Astrocyte of the cerebellum (primary cell): Measurements from ENCODE around the gene PTPN5.

ENCODE experiments used
- DNase-seq: peaks from one replicate; pipeline ENCODE4 v3.0.0-alpha.2; 2011; ENCODE audit warnings: low read depth
- H3K4me3 ChIP-seq: 2 replicates; pipeline ENCODE4 v1.5.1; 2011; ENCODE audit warnings: mild to moderate bottlenecking, low read depth, low read length, moderate library complexity
- in situ Hi-C: cut with HindIII; loops from 2 replicates; pipeline ENCODE4 v1.10.0; 2017; ENCODE audit warnings: low sequenced_read_pairs
- TF ChIP-seq, protein P1 (sequence below): IDR thresholded peaks from 2 replicates; pipeline ENCODE4 v1.5.1; 2012; ENCODE audit warnings: low read length, low read depth, moderate library complexity, mild to moderate bottlenecking; ENCODE audit errors: missing control alignments

Gene PTPN5

GRCh38 chr11:18769802-18770456, 21.7 kb downstream of the PTPN5 start:
- TF ChIP-seq, protein P1, sequence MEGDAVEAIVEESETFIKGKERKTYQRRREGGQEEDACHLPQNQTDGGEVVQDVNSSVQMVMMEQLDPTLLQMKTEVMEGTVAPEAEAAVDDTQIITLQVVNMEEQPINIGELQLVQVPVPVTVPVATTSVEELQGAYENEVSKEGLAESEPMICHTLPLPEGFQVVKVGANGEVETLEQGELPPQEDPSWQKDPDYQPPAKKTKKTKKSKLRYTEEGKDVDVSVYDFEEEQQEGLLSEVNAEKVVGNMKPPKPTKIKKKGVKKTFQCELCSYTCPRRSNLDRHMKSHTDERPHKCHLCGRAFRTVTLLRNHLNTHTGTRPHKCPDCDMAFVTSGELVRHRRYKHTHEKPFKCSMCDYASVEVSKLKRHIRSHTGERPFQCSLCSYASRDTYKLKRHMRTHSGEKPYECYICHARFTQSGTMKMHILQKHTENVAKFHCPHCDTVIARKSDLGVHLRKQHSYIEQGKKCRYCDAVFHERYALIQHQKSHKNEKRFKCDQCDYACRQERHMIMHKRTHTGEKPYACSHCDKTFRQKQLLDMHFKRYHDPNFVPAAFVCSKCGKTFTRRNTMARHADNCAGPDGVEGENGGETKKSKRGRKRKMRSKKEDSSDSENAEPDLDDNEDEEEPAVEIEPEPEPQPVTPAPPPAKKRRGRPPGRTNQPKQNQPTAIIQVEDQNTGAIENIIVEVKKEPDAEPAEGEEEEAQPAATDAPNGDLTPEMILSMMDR: no peak
- in situ Hi-C loops: no loop called here
- no peak for DNase-seq
- no peak overlapping the region for H3K4me3 ChIP-seq

DNA sequence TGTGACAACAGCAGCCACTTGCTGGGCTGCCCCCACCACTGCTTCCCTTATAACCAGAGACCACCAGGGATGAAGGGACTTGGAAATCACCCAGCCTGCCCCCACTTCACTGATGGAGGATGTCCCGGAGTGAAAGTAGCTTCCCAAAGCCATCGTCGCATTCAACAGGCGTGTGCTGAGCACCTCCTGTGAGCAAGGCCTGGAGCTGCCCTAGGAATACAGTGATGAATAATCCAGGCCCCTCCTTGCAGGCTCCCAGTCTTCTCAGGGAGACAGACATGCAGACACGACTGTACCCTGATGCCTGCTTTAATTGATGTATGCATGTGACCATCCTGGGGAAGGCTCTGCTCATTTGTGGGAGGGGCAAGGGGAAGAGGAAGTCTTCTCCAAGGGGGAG, 22.6 kb downstream of the PTPN5 start:
- no peak overlapping the region for H3K4me3 ChIP-seq
- no peak for DNase-seq
- in situ Hi-C loops: no loop called here
- TF ChIP-seq, protein P1: no peak

DNA sequence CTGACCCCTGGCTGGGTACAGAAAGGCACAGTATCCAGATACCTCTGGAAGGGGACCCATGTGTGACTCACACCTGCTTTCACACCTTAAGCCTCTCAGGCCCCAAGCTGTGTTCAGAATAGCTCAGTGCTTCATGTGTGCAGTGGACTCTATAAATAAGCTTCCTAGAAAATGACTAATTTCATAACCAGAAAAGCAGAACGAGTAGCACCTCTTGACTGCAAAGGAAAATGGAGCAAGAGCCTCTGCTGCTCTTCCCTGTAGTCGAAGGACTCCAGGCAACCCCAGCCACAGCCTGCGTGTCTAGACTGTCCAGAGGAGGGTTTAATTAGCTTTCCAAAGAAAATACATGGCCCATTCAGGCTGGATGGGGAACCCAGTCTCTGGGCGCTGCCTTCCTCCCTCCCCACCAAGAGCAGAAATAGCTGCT, 23.1 kb downstream of the PTPN5 start:
- in situ Hi-C loops: no loop called here
- no peak overlapping the region for H3K4me3 ChIP-seq
- TF ChIP-seq, protein P1: no peak
- DNase-seq: no peak

- H3K4me3 ChIP-seq: no peak overlapping the region
- TF ChIP-seq, protein P1: no peak
- in situ Hi-C loops: no loop called here
- DNase-seq: no peak
Observed at GRCh38 chr11:18766015-18766414, 25.6 kb downstream of the PTPN5 start.

GRCh38 chr11:18765554-18765953, 26.0 kb downstream of the PTPN5 start:
- H3K4me3 ChIP-seq: no peak overlapping the region
- TF ChIP-seq, protein P1: no peak
- DNase-seq: no peak
- in situ Hi-C loops: no loop called here

DNA sequence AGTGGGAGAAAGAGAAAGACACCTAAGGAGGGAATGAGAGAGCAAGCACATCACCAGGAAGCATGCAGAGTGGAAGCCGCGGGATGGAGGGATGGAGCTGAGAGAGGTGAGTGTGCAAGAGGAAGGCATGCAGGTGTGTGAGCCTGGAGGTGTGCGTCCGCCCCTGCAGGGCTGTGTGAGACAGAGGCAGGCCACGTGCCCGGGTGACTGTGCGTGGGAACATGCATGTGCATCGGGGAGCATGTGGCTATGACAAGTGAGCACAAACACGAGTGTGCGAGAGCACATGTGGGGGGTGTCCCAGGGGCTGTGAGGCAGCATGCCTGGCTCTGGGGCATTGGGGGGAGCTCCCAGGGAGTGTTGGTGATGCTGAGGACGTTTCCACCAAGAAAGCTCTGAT, 29.9 kb downstream of the PTPN5 start:
- no peak overlapping the region for H3K4me3 ChIP-seq
- in situ Hi-C loops: no loop called here
- TF ChIP-seq, protein P1: no peak
- no peak for DNase-seq
